EL (cell line): ENCODE results near the gene VPS18.
A peak's percentile ranks its signal among the peaks of the same experiment; 100 is the strongest.

Source experiments
- DNase-seq: peaks from one replicate; pipeline ENCODE4 v3.0.0-alpha.2; 2016

VPS18 gene

GRCh38 chr15:40938536-40938870, 44.3 kb downstream of the VPS18 start:
- no peak for DNase-seq

GRCh38 chr15:40940296-40940801, 46.1 kb downstream of the VPS18 start:
- no peak for DNase-seq

DNA sequence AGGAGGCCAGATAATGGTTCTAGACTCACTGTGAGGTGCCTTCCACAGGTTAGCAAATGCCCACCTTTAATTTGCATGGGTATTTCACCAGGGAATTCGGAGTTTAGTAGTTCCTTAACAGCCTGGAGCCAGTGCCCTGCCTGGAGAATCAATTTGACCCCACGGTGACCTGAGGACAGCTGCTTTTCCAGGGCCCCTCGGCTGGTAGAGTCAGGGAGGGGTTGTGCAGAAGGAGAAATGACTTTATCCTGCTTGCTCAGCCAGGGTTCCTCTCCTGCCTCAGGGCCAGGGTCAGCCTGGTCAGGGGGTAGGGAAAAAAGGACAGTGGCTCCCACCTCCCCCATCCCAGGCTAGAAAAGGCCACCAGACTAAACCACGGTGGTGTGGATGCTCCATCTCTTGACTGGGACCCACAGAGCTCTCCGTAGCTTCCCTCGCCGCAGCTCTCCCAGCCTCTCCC, 46.8 kb downstream of the VPS18 start:
- no peak for DNase-seq

GRCh38 chr15:40941528-40942336, 47.5 kb downstream of the VPS18 start:
- peak; percentile 87 for DNase-seq

- DNase-seq = no peak
Observed at GRCh38 chr15:40942337-40942854, 48.1 kb downstream of the VPS18 start.

GRCh38 chr15:40942878-40943277, 48.6 kb downstream of the VPS18 start:
- DNase-seq = no peak

- no peak for DNase-seq
Observed at GRCh38 chr15:40943764-40944365, 49.6 kb downstream of the VPS18 start.

DNA sequence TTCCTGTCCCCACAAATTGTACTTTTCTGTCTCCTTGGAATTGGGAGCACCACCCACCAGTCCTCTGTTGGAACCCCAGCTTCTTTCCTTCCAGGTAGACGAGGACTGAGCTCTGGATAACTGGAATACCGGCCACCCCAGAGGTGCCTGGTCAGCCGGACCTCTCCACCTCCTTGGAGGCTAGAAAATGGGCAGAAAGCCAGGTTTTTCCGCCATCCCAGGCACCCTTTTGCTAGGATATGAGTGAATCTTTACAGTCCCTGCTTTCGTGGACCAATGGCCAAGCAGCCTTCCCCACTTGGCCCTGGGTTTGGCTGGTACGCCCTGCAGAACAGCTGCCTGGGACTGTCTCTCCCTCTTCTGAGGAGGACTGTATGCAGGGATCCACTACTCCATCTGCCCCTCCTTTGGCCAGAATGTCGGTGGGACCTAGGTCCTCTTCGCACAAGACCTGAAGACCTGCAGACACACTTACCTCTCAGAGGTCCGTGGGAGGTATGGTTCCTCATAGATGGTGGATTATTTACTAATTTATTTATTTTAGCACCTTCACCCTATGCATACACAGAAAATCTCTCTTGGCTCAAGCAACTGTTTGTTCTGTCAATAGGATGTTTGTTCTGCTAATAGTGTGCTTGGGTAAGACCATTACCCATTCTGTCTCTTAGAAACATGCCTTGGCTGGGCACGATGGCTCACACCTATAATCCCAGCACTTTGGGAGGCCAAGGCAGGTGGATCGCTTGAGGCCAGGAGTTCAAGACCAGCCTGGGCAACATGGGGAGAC, 50.5 kb downstream of the VPS18 start:
- DNase-seq = no peak

- no peak for DNase-seq
Observed at GRCh38 chr15:40948706-40949473, 54.6 kb downstream of the VPS18 start.

- no peak for DNase-seq
Observed at GRCh38 chr15:40949756-40950207, 55.5 kb downstream of the VPS18 start.

DNA sequence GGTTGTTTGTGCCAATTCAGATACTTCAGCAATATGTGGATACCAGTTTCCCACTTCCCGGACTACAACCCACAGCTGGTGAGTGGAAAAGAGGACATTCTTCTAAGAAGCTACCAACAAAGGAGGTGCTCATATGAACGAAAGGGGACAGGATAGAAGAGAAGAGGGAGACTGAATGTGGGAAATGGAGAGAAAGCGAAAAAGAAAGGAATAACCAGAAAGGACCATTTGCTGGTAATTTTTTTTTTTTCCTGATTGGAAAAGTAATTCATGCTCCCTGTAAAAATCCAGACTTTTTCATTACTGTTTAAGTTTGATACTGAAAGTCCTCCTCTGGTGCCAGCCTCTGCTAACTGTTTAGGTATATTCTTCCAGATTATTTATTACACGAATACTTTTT, 57.5 kb downstream of the VPS18 start:
- DNase-seq = no peak

- no peak for DNase-seq
Observed at GRCh38 chr15:40952301-40952900, 58.2 kb downstream of the VPS18 start.

DNA sequence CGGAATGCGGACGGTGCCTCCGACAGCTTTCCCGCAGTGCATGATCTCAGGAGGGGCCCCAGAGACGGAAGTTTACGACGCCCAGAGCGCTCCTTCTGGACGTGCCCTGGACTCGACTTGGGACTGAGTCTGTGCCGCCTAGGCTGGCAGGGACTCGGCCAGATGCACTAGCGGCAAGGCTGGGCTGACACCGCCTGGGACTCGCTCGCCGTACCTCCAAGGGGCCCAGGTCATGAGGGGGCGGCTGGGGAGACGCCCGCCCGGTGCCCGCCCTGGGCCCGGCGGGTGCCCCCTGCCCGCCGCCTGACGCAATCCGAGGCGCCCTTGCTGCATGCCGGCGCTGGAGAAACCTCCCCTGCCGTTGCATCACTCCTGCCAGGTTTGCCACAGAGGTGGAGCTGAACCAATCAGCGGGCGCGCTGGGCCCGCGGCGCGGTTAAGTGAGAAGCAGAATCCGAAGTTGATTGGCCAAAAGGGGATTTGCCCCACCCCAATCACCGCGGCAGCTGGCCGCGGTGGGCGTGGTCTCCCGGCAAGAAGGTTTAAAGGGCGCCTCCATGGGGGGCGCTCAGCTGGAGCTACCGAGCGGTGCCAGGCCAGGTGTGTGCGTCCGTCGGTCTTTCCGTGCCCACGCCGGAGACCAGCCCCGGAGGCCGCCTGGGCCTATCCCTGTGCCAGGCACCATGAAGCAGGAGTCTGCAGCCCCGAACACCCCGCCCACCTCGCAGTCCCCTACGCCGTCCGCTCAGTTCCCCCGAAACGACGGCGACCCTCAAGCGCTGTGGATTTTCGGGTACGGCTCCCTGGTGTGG, 58.9 kb downstream of the VPS18 start, which contains the start of gene CHAC1:
Gene CHAC1 (plus strand): TSS at position 571 of the 812 bp plus-strand sequence. CDS start 113 bp downstream, at position 684.
- peak; percentile 98 for DNase-seq
